K562 (cell line): ENCODE results near the gene ZDHHC1. TPM values are rescaled to one million over a fixed set of nuclear protein-coding genes. Genes with fewer than 3 reads are reported as not detected.

Experiments
- RB1 ChIP-seq: fragments of 450-650 bp; IDR thresholded peaks from 2 replicates; pipeline ENCODE4 v1.6.1; 2017; ENCODE audit warnings: low read depth, mild to moderate bottlenecking
- REST ChIP-seq, 2 experiments: fragments of 450-650 bp; formaldehyde crosslinking in 1 of 2; IDR thresholded peaks; 2 replicates each; pipeline versions ENCODE4 v1.4.0 to v1.6.1; 2014 to 2020; ENCODE audit warnings: mild to moderate bottlenecking in 2 of 2, borderline replicate concordance in 1 of 2, low read depth in 1 of 2
- ZFX ChIP-seq: sonication (generic); formaldehyde crosslinking; IDR thresholded peaks from 2 replicates; pipeline ENCODE4 v1.8.0; 2022; ENCODE audit warnings: mild to moderate bottlenecking, missing genetic modification reagents, moderate library complexity
- ZNF407 ChIP-seq: fragments of 450-650 bp; IDR thresholded peaks from 2 replicates; pipeline ENCODE4 v1.6.1; 2016; ENCODE audit warnings: low read depth
- ZNF778 ChIP-seq: fragments of 450-650 bp; formaldehyde crosslinking; IDR thresholded peaks from 2 replicates; pipeline ENCODE4 v1.4.0; 2020; ENCODE audit warnings: mild to moderate bottlenecking, moderate library complexity
- polyA plus RNA-seq, 8 experiments: library from polyadenylated mRNA; depleted of rRNA in 4 of 8; stranded (reverse) in 5 of 8; unstranded in 3 of 8; fragments of >200 nt; fragmentation: Nextera tagmentation in 2 of 8; fragmentation: Illumina TruSeq in 1 of 8; extraction: Ambion mirVana in 2 of 8; extraction: Trizol in 1 of 8; gene quantifications; 2 replicates each; pipeline versions ENCODE4 v1.2.1 to v1.2.3, GENCODE V29; 2011 to 2014; ENCODE audit warnings: inconsistent platforms in 1 of 8, missing spikeins in 1 of 8
- total RNA-seq, 7 experiments: library from RNA; depleted of rRNA in 6 of 7; stranded (reverse); fragments of >200 nt in 6 of 7; fragmentation: Illumina TruSeq in 2 of 7; extraction: Trizol in 2 of 7; gene quantifications; 2 replicates each; pipeline versions ENCODE4 v1.2.1 to v1.2.3, GENCODE V29; 2011 to 2021; ENCODE audit warnings: low replicate concordance in 1 of 7
- TF ChIP-seq, protein P1 (sequence below), 3 experiments: IDR thresholded peaks in 2 of 3; conservative IDR thresholded peaks in 1 of 3; 2 replicates each; pipeline ENCODE4 v1.5.1; 2011 to 2012; ENCODE audit warnings: low read length in 3 of 3, mild to moderate bottlenecking in 3 of 3, control low read depth in 2 of 3, improper control_type of control experiment in 1 of 3, inconsistent platforms in 1 of 3, low read depth in 1 of 3, mixed read lengths in 1 of 3, moderate library complexity in 1 of 3; ENCODE audit not compliant: insufficient read depth in 2 of 3

Gene ZDHHC1
- total and polyA plus RNA-seq, 9 of the 15 experiments (the other 6 are each of a cell fraction or from before 2014, with no cell fraction given): 0.06 to 0.77 (median 0.25) TPM; not detected in 4

- TF ChIP-seq REST (IDR thresholded peaks at IDR 0.05; ENCODE audit: borderline replicate concordance) (peak; percentile 31; the same call in 1 of the 2 replicates), REST (CRISPR knock-in tag; IDR thresholded peaks at IDR 0.05; ENCODE audit: low read depth) (no peak), ZNF778 (no peak), ZNF407 (peak; percentile 81), ZFX (CRISPR knock-in tag) (0 out of 2 replicates have a peak, but pooled peaks have one; percentile 18), RB1 (peak; percentile 52; the same call in 1 of the 2 replicates)
- TF ChIP-seq, protein P1, sequence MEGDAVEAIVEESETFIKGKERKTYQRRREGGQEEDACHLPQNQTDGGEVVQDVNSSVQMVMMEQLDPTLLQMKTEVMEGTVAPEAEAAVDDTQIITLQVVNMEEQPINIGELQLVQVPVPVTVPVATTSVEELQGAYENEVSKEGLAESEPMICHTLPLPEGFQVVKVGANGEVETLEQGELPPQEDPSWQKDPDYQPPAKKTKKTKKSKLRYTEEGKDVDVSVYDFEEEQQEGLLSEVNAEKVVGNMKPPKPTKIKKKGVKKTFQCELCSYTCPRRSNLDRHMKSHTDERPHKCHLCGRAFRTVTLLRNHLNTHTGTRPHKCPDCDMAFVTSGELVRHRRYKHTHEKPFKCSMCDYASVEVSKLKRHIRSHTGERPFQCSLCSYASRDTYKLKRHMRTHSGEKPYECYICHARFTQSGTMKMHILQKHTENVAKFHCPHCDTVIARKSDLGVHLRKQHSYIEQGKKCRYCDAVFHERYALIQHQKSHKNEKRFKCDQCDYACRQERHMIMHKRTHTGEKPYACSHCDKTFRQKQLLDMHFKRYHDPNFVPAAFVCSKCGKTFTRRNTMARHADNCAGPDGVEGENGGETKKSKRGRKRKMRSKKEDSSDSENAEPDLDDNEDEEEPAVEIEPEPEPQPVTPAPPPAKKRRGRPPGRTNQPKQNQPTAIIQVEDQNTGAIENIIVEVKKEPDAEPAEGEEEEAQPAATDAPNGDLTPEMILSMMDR (IDR thresholded peaks at IDR 0.05 in 2 of 3, conservative IDR thresholded peaks at IDR 0.05 in 1 of 3; ENCODE audit: insufficient read depth in 2 of 3, low read depth in 1 of 3, low read length in 3 of 3): peak; percentile 33 to 57 (median 50); a peak in 4 of 6 replicates
Measured at GRCh38 chr16:67415872-67416793, at the start of gene ZDHHC1 (continued).
